A549 (cell line): ENCODE results near the gene PLCH1.

Experiments used
- CTCF ChIP-seq: fragments of >200 bp; sonication (Bioruptor Twin); formaldehyde crosslinking; IDR thresholded peaks from 3 replicates; pipeline ENCODE4 v1.5.1; 2016
- EP300 ChIP-seq, 2 experiments: fragments of >200 bp; sonication (Bioruptor Twin); formaldehyde crosslinking; IDR thresholded peaks; 2 replicates in 1 of 2; 3 replicates in 1 of 2; pipeline ENCODE4 v1.6.1; 2016 to 2017
- MAZ ChIP-seq: fragments of 150-350 bp; IDR thresholded peaks from 2 replicates; pipeline ENCODE4 v1.6.1; 2014; ENCODE audit warnings: antibody characterized with exemption, low read depth, low read length, borderline replicate concordance
- PBX3 ChIP-seq: IDR thresholded peaks from 2 replicates; pipeline ENCODE4 v1.6.1; 2012
- ZC3H11A ChIP-seq: fragments of 450-650 bp; IDR thresholded peaks from 2 replicates; pipeline ENCODE4 v1.6.1; 2014; ENCODE audit warnings: antibody characterized with exemption, mild to moderate bottlenecking
- ZNF302 ChIP-seq: fragments of 250-450 bp; sonication (Bioruptor Pico); IDR thresholded peaks from 2 replicates; pipeline ENCODE4 v1.9.0; 2021; ENCODE audit warnings: inconsistent platforms, mild to moderate bottlenecking, moderate library complexity

GRCh38 chr3:155418407-155418806, 326.5 kb downstream of the PLCH1 start:
- TF ChIP-seq CTCF, result no peak
- no peak for TF ChIP-seq PBX3
- no peak for TF ChIP-seq MAZ
- no peak for TF ChIP-seq EP300 (IDR thresholded peaks at IDR 0.05)
- TF ChIP-seq ZC3H11A, result no peak
- TF ChIP-seq ZNF302 (CRISPR knock-in tag), result no peak
